Uterus (tissue), 4 donors: ENCODE measurements around the gene KLHL30. TPM values are rescaled to one million over a fixed set of nuclear protein-coding genes. Genes with fewer than 3 reads are reported as not detected.

Experiments used
- DNase-seq, 2 donors: peaks; one replicate each; pipeline ENCODE4 v3.0.0-alpha.2; 2019 to 2020
- H3K27ac ChIP-seq, 2 donors: fragments of 200-600 bp; sonication (generic); 1 replicate in 1 of 2; 2 replicates in 1 of 2; pipeline ENCODE4 v1.5.1; 2016 to 2018
- H3K27me3 ChIP-seq, 2 donors: fragments of 200-600 bp; sonication (generic); one replicate each; pipeline ENCODE4 v1.5.1; 2018 to 2019; ENCODE audit warnings: control low read depth in 1 of 2
- H3K36me3 ChIP-seq, 2 donors: fragments of 200-600 bp; sonication (generic); one replicate each; pipeline ENCODE4 v1.5.1; 2019; ENCODE audit warnings: control low read depth in 1 of 2
- H3K4me1 ChIP-seq, 2 donors: fragments of 200-600 bp; sonication (generic); one replicate each; pipeline ENCODE4 v1.5.1; 2018 to 2019; ENCODE audit warnings: control low read depth in 1 of 2
- H3K4me3 ChIP-seq, 2 donors: fragments of 200-600 bp; sonication (generic); 1 replicate in 1 of 2; 2 replicates in 1 of 2; pipeline ENCODE4 v1.5.1; 2018 to 2019; ENCODE audit warnings: mild to moderate bottlenecking in 1 of 2
- H3K9me3 ChIP-seq, 2 donors: fragments of 200-600 bp; sonication (generic); one replicate each; pipeline ENCODE4 v1.5.1; 2019; ENCODE audit warnings: control low read depth in 1 of 2
- CTCF ChIP-seq, 4 experiments: fragments of 200-600 bp in 2 of 4; fragments of 450-650 bp in 2 of 4; sonication (generic) in 2 of 4; IDR thresholded peaks; one replicate each; pipeline ENCODE4 v1.5.1; 2016 to 2019; ENCODE audit warnings: antibody characterized with exemption in 4 of 4, mild to moderate bottlenecking in 2 of 4, moderate library complexity in 1 of 4
- POLR2A ChIP-seq, 2 donors: fragments of 450-650 bp; IDR thresholded peaks; one replicate each; pipeline ENCODE4 v1.6.1; 2016; ENCODE audit warnings: antibody characterized with exemption in 2 of 2, mild to moderate bottlenecking in 1 of 2, moderate library complexity in 1 of 2
- intact Hi-C: fragments of 100-400 bp; cut with DNase I; formaldehyde crosslinking; loops from one replicate; pipeline ENCODE4 v1.15.1; 2023; ENCODE audit warnings: low total_unique reads
- total RNA-seq, 4 donors: library from RNA; depleted of rRNA in 3 of 4; stranded (reverse); fragments of >200 nt in 3 of 4; gene quantifications; one replicate each; pipeline versions ENCODE4 v1.1.0 to v1.2.4, GENCODE V29; 2014 to 2023
- donor health status: DM: yes; HTN: yes; CAD: no.

KLHL30 gene
- total RNA-seq, 4 donors from 2014 or later: under 0.01 to 3.3 (median 0.62) TPM; not detected in 1

- no peaks in the 10 kb centered on the region for H3K36me3 ChIP-seq
- DNase-seq: no peak
Observed at GRCh38 chr2:238163481-238164198, 25.2 kb downstream of the KLHL30 start.

GRCh38 chr2:238164906-238165287 lies 26.4 kb downstream of the KLHL30 start:
- no peak for DNase-seq
- H3K36me3 ChIP-seq: no peaks in the 10 kb centered on the region
- peaks cover 4 to 14% of the 10 kb centered on the region in 2 donors for H3K4me1 ChIP-seq
- H3K4me3 ChIP-seq: no peak overlapping the region
- no peak for TF ChIP-seq POLR2A (IDR thresholded peaks at IDR 0.05)
- no peak for TF ChIP-seq CTCF (IDR thresholded peaks at IDR 0.05)
- no peaks in the 10 kb centered on the region for H3K9me3 ChIP-seq
- H3K27ac ChIP-seq: no peak overlapping the region
- intact Hi-C loops: no loop called here
- peaks cover 0 to 7% of the 10 kb centered on the region in 2 donors for H3K27me3 ChIP-seq

More at GRCh38 chr2:238163481-238164198, 25.2 kb downstream of the KLHL30 start:
- no peak overlapping the region for H3K27ac ChIP-seq
- no peak overlapping the region for H3K4me3 ChIP-seq
- H3K27me3 ChIP-seq: peaks cover 0 to 7% of the 10 kb centered on the region in 2 donors
- H3K4me1 ChIP-seq: peaks cover 0 to 12% of the 10 kb centered on the region in 2 donors
- intact Hi-C loops: no loop called here
- H3K9me3 ChIP-seq: no peaks in the 10 kb centered on the region
- TF ChIP-seq POLR2A (IDR thresholded peaks at IDR 0.05): no peak
- TF ChIP-seq CTCF (IDR thresholded peaks at IDR 0.05): no peak

GRCh38 chr2:238165288-238165921 lies 26.9 kb downstream of the KLHL30 start:
- H3K9me3 ChIP-seq: no peaks in the 10 kb centered on the region
- H3K4me1 ChIP-seq: peaks cover 5 to 20% of the 10 kb centered on the region in 2 donors
- peaks cover 0 to 7% of the 10 kb centered on the region in 2 donors for H3K27me3 ChIP-seq
- peak in 1 of 2 donors; percentile 10 for DNase-seq
- H3K27ac ChIP-seq: no peak overlapping the region
- intact Hi-C loops: no loop called here
- TF ChIP-seq POLR2A (IDR thresholded peaks at IDR 0.05): no peak
- no peak for TF ChIP-seq CTCF (IDR thresholded peaks at IDR 0.05)
- H3K4me3 ChIP-seq: no peak overlapping the region
- H3K36me3 ChIP-seq: no peaks in the 10 kb centered on the region

- TF ChIP-seq POLR2A (IDR thresholded peaks at IDR 0.05): no peak
- TF ChIP-seq CTCF (IDR thresholded peaks at IDR 0.05): no peak
- peak in 1 of 2 donors; percentile 9 for DNase-seq
- Histone ChIP-seq H3K36me3 (no peaks in the 10 kb centered on the region), H3K4me1 (peaks cover 5 to 20% of the 10 kb centered on the region in 2 donors), H3K27me3 (peaks cover 0 to 7% of the 10 kb centered on the region in 2 donors), H3K27ac (no peak overlapping the region), H3K4me3 (no peak overlapping the region), H3K9me3 (no peaks in the 10 kb centered on the region)
- intact Hi-C loops: no loop called here
Observed at GRCh38 chr2:238166391-238167343, 28.2 kb downstream of the KLHL30 start.
